Measurements from ENCODE around the gene NPPC. TPM values are rescaled to one million over a fixed set of nuclear protein-coding genes. Genes with fewer than 3 reads are reported as not detected.

NPPC gene
- total RNA-seq, 2 donors from 2014 or later: not detected

DNA sequence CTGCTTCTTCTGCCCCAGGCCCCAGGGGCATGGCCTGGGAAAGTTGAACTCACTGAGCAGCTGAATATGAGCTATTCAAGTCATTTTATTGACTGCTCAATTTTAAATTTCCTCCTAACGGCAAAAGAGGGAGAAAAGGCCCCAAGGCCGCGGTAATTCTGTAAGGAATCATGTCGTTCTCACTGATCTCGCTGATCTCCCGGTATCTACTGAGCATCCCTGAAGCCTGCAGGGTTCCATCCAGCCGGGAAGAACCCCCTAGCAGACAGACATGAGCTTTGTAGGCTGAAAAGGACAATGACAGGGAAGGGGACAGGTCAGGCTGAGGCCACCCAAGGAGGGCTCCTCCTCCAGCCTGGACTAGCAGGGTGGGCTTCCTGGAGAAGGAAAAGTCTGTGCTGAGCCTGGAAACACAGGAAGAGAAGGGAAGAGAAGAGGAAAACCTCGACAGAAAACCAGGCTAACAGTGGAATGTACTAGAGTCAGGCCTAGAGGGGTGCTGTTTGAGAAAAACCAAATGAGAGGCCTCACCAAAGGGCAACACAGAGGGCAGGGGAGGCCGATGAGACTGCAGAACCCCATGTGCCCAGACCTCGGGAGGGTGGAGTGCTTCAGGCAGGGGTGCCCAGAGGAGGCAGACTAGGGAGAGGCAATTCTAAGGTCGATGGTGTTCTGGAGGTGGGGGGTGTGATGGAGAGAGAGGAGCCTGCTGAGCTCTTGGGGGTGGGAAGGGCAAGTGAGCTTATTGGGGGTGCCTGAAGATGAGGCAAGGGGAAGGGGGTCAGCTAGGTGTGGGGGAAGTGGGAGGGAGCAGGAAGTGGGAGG is 2.9 kb upstream of the NPPC start:
- no peaks in the 10 kb centered on the region for H3K9me3 ChIP-seq
- peaks cover 12 to 18% of the 10 kb centered on the region in 2 donors for H3K4me1 ChIP-seq (ENCODE audit: control insufficient read depth in 1 of 2, low read depth in 2 of 2)
- ATAC-seq (ENCODE audit: insufficient number of reproducible peaks, low FRiP score, low read depth) (no peak), DNase-seq (ENCODE audit: low spot score) (no peak)
- peaks cover 3% of the 10 kb centered on the region for H3K27me3 ChIP-seq (replicated peaks; ENCODE audit: insufficient read depth)
- H3K27ac ChIP-seq: no peak overlapping the region
- TF ChIP-seq, protein P1, sequence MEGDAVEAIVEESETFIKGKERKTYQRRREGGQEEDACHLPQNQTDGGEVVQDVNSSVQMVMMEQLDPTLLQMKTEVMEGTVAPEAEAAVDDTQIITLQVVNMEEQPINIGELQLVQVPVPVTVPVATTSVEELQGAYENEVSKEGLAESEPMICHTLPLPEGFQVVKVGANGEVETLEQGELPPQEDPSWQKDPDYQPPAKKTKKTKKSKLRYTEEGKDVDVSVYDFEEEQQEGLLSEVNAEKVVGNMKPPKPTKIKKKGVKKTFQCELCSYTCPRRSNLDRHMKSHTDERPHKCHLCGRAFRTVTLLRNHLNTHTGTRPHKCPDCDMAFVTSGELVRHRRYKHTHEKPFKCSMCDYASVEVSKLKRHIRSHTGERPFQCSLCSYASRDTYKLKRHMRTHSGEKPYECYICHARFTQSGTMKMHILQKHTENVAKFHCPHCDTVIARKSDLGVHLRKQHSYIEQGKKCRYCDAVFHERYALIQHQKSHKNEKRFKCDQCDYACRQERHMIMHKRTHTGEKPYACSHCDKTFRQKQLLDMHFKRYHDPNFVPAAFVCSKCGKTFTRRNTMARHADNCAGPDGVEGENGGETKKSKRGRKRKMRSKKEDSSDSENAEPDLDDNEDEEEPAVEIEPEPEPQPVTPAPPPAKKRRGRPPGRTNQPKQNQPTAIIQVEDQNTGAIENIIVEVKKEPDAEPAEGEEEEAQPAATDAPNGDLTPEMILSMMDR (IDR thresholded peaks at IDR 0.05): no peak
- H3K36me3 ChIP-seq: no peaks in the 10 kb centered on the region
- no peak overlapping the region for H3K4me3 ChIP-seq

DNA sequence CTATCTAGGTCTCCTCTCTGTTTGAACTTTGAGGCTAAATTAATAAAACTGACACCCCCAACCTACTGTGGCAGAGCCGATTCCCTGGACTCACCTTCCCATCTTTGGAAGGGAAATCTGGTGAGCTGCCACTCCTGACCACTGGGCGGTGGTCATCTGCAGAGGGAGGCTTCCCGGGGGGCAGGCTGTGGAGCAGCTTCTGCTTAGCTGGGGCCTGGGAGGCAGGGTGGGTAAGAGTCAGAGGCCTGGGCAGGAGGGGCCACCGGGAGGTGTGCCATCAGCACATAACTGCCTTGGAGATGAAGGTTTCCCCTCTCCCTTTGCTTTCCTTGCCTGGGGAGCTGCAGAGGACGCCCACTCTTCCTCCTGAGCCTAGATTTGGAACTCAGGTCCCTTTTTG is 2.3 kb upstream of the NPPC start:
- Histone ChIP-seq H3K4me3 (no peak overlapping the region), H3K9me3 (no peaks in the 10 kb centered on the region), H3K36me3 (no peaks in the 10 kb centered on the region), H3K27ac (no peak overlapping the region), H3K4me1 (ENCODE audit: control insufficient read depth in 1 of 2, low read depth in 2 of 2) (peaks cover 12 to 18% of the 10 kb centered on the region in 2 donors), H3K27me3 (replicated peaks; ENCODE audit: insufficient read depth) (peaks cover 3% of the 10 kb centered on the region)
- DNase-seq (ENCODE audit: low spot score): no peak
- ATAC-seq (ENCODE audit: insufficient number of reproducible peaks, low FRiP score, low read depth): no peak
- TF ChIP-seq, protein P1 (IDR thresholded peaks at IDR 0.05): no peak

DNA sequence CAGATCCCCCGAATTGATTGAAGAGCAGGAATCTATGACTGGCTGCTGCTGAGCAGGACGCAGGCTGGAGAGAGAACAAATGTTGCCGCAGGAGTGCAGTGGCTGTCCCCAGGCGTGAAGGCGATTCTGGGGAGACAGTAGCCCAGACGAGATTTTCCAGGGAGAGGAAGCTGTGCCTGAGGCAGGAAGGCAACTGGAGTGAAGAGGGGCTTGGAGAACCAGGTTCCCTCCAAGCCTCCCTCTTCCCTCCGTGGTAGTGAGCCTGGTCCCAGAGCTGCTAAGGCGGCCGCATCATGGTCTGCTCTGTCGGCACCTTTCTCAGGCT is 1.3 kb upstream of the NPPC start:
- Histone ChIP-seq H3K27ac (no peak overlapping the region), H3K9me3 (no peaks in the 10 kb centered on the region), H3K4me3 (no peak overlapping the region), H3K27me3 (replicated peaks; ENCODE audit: insufficient read depth) (peaks cover 3% of the 10 kb centered on the region), H3K4me1 (ENCODE audit: control insufficient read depth in 1 of 2, low read depth in 2 of 2) (peaks cover 12 to 18% of the 10 kb centered on the region in 2 donors), H3K36me3 (no peaks in the 10 kb centered on the region)
- DNase-seq (ENCODE audit: low spot score) (no peak), ATAC-seq (ENCODE audit: insufficient number of reproducible peaks, low FRiP score, low read depth) (no peak)
- TF ChIP-seq, protein P1 (IDR thresholded peaks at IDR 0.05): no peak

DNA sequence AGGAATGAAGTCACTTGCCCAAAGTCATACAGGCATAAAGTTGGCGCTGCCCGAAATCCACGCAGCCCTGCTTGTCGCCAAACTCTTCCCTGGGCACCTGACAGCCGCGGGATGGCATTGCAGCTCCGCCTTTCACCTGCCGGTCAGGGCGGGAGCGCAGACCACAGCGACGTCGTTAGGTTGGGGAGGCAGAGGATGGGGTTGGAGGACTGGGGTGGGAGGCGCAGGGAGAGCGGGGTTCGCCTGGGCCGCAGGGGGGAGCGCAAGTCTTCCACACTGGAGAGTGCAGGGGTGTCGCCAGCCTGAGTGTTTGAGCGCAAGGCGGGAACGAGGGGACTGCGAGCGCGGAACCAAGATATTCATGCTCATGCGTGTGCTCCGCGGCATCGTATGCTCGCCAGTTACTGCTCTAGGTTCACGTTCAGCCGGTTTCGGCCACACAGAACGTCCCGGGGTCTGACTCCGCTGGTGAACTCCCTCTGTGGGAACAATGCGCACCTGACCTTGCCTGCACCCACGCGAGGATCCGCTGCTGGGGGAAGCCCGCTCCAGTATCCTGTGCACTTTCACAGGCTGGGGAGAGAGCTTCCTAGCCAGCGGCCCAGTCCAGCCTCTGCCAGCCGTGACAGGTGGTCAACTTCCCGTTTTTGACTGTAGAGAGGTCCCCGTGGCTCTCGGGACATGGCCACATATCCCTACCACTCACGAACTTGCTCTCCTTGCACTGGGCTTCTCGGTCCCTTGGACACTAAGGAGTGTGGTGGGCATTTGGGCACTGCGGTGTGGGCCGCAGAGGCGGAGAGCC is 767 bp upstream of the NPPC start:
- Histone ChIP-seq H3K4me1 (ENCODE audit: control insufficient read depth in 1 of 2, low read depth in 2 of 2) (peaks cover 12 to 18% of the 10 kb centered on the region in 2 donors), H3K27me3 (replicated peaks; ENCODE audit: insufficient read depth) (peaks cover 3% of the 10 kb centered on the region), H3K9me3 (no peaks in the 10 kb centered on the region), H3K4me3 (peak overlapping the region; percentile 71), H3K27ac (no peak overlapping the region), H3K36me3 (no peaks in the 10 kb centered on the region)
- DNase-seq (ENCODE audit: low spot score) (no peak), ATAC-seq (ENCODE audit: insufficient number of reproducible peaks, low FRiP score, low read depth) (no peak)
- TF ChIP-seq, protein P1 (IDR thresholded peaks at IDR 0.05): no peak

Data from thoracic aorta (tissue), 2 donors.